K562 (cell line): ENCODE results near the gene PPP1R15A. TPM values are rescaled to one million over a fixed set of nuclear protein-coding genes. Genes with fewer than 3 reads are reported as not detected.

ENCODE experiments used
- ATAC-seq: fragments of 200-7000 bp; cut with Tn5 transposase; 3 replicates; pipeline ENCODE4 v1.9.1; 2020; ENCODE audit warnings: moderate library complexity
- BruUV-seq: library from RNA; stranded (reverse); fragments of 400-500 nt; replicated peaks from 2 replicates; lab custom pipeline; 2021; lab: Mats Ljungman, UMichigan
- CTCF ChIA-PET: fragments of 300-600 bp; formaldehyde crosslinking; extraction: SDS; loops from one replicate; lab custom pipeline; 2021; ENCODE audit warnings: low intra/inter-chr PET ratio; lab: Yijun Ruan, JAX
- POLR2A ChIA-PET: fragments of 300-600, 350-650 bp; sonication (Branson Sonifier 250); formaldehyde crosslinking; extraction: SDS; loops from one replicate; lab custom pipeline; 2021; ENCODE audit warnings: antibody characterized with exemption, inconsistent platforms; lab: Yijun Ruan, JAX
- DNase-seq, 4 experiments: peaks; one replicate each; pipeline versions ENCODE4 v3.0.0 to v3.0.0-alpha.2; 2011 to 2018; ENCODE audit warnings: low spot score in 3 of 4, mixed read lengths in 3 of 4; ENCODE audit errors: extremely low read depth in 1 of 4
- FAIRE-seq: peaks from 2 replicates; lab custom pipeline; 2011; peaks lifted over from hg19 to GRCh38; lab: Jason Lieb, UNC
- H2AFZ ChIP-seq: 2 replicates; pipeline ENCODE4 v1.6.0; 2011; ENCODE audit warnings: low read depth, low read length, control low read depth, inconsistent platforms
- H3K27ac ChIP-seq: fragments of 200-600 bp; 3 replicates; pipeline ENCODE4 v1.8.0; 2011; ENCODE audit warnings: low read depth, mild to moderate bottlenecking, control low read depth, inconsistent platforms, low read length, moderate library complexity, mixed read lengths; ENCODE audit errors: extremely low read depth
- H3K27me3 ChIP-seq, 2 experiments: fragments of 300-600 bp in 1 of 2; 2 replicates in 1 of 2; 3 replicates in 1 of 2; pipeline versions ENCODE4 v1.6.0 to v1.8.0; 2011; ENCODE audit warnings: inconsistent platforms in 2 of 2, low read length in 2 of 2, mild to moderate bottlenecking in 1 of 2, mixed read lengths in 1 of 2, moderate library complexity in 1 of 2; ENCODE audit not compliant: control insufficient read depth in 2 of 2, insufficient read depth in 2 of 2
- H3K36me3 ChIP-seq: fragments of 300-600 bp; 3 replicates; pipeline ENCODE4 v1.8.0; 2011; ENCODE audit warnings: mild to moderate bottlenecking, low read length, inconsistent platforms; ENCODE audit not compliant: control insufficient read depth, insufficient read depth
- H3K4me1 ChIP-seq, 2 experiments: fragments of 200-600 bp in 1 of 2; replicated peaks in 1 of 2; 2 replicates in 1 of 2; 3 replicates in 1 of 2; pipeline versions ENCODE4 v1.5.1 to v1.8.0; 2011; ENCODE audit warnings: inconsistent platforms in 2 of 2, low read length in 2 of 2, mild to moderate bottlenecking in 1 of 2, mixed read lengths in 1 of 2, moderate library complexity in 1 of 2; ENCODE audit not compliant: control insufficient read depth in 2 of 2, insufficient read depth in 2 of 2
- H3K4me2 ChIP-seq: 2 replicates; pipeline ENCODE4 v1.6.1; 2011; ENCODE audit warnings: low read length, control low read depth, inconsistent platforms, mixed read lengths; ENCODE audit not compliant: insufficient read depth
- H3K4me3 ChIP-seq: fragments of 200-600 bp; sonication (generic), shearing (Covaris generic); 2 replicates; pipeline ENCODE4 v1.5.1; 2016; ENCODE audit warnings: control low read depth, inconsistent platforms
- H3K79me2 ChIP-seq: fragments of 200-600 bp; 3 replicates; pipeline ENCODE4 v1.8.0; 2011; ENCODE audit warnings: low read length, inconsistent platforms; ENCODE audit not compliant: control insufficient read depth, insufficient read depth
- H3K9ac ChIP-seq, 2 experiments: 2 replicates each; pipeline versions ENCODE4 v1.6.0 to v1.6.1; 2011; ENCODE audit warnings: low read depth in 2 of 2, low read length in 2 of 2, control low read depth in 1 of 2, inconsistent platforms in 1 of 2, mild to moderate bottlenecking in 1 of 2, mixed read lengths in 1 of 2; ENCODE audit not compliant: insufficient read depth in 1 of 2
- H3K9me1 ChIP-seq: one replicate; pipeline ENCODE4 v1.6.0; 2011; ENCODE audit warnings: inconsistent platforms, mild to moderate bottlenecking, low read length, moderate library complexity; ENCODE audit not compliant: control insufficient read depth, insufficient read depth
- H3K9me3 ChIP-seq: replicated peaks from 2 replicates; pipeline ENCODE4 v1.5.1; 2011; ENCODE audit warnings: low read depth, low read length, inconsistent platforms; ENCODE audit not compliant: control insufficient read depth, insufficient read depth
- H4K20me1 ChIP-seq: replicated peaks from 2 replicates; pipeline ENCODE4 v1.6.1; 2011; ENCODE audit warnings: low read length, inconsistent platforms, mixed read lengths; ENCODE audit not compliant: control insufficient read depth, insufficient read depth
- CBFA2T2 ChIP-seq: fragments of 450-650 bp; conservative IDR thresholded peaks from 2 replicates; pipeline ENCODE4 v1.6.1; 2017; ENCODE audit warnings: mild to moderate bottlenecking
- CSDE1 ChIP-seq, 2 experiments: fragments of 450-650 bp; IDR thresholded peaks; 2 replicates each; pipeline ENCODE4 v1.6.1; 2016; ENCODE audit warnings: mild to moderate bottlenecking in 1 of 2
- HINFP ChIP-seq: fragments of 450-650 bp; conservative IDR thresholded peaks from 2 replicates; pipeline ENCODE4 v1.6.1; 2016; ENCODE audit warnings: missing genetic modification characterization, low read depth, mild to moderate bottlenecking, control low read depth, missing compliant biosample characterization
- JUND ChIP-seq, 2 experiments: IDR thresholded peaks; 2 replicates in 1 of 2; 3 replicates in 1 of 2; pipeline ENCODE4 v1.6.1; 2011; ENCODE audit warnings: borderline replicate concordance in 2 of 2, low read depth in 2 of 2, low read length in 2 of 2, improper control_type of control experiment in 1 of 2, missing biosample characterization in 1 of 2, missing genetic modification characterization in 1 of 2, missing genetic modification reagents in 1 of 2
- NR2C1 ChIP-seq, 2 experiments: fragments of 450-650 bp; IDR thresholded peaks; 2 replicates each; pipeline ENCODE4 v1.6.1; 2017; ENCODE audit warnings: mild to moderate bottlenecking in 2 of 2, antibody characterized with exemption in 1 of 2, inconsistent platforms in 1 of 2, missing compliant biosample characterization in 1 of 2, missing genetic modification characterization in 1 of 2
- NR2C2 ChIP-seq, 2 experiments: fragments of 200-800 bp in 1 of 2; sonication (Bioruptor generic) in 1 of 2; sonication (generic) in 1 of 2; formaldehyde crosslinking in 1 of 2; IDR thresholded peaks; 2 replicates each; pipeline versions ENCODE4 v1.6.1 to v1.8.0; 2016 to 2022; ENCODE audit warnings: mild to moderate bottlenecking in 1 of 2, missing compliant biosample characterization in 1 of 2, missing genetic modification characterization in 1 of 2, missing genetic modification reagents in 1 of 2
- PKNOX1 ChIP-seq: fragments of 450-650 bp; IDR thresholded peaks from 2 replicates; pipeline ENCODE4 v1.6.1; 2016
- POLR2G ChIP-seq: fragments of 200-400 bp; formaldehyde crosslinking; IDR thresholded peaks from 2 replicates; pipeline ENCODE4 v1.6.1; 2017; ENCODE audit warnings: low read depth, mild to moderate bottlenecking, antibody characterized with exemption, low read length, moderate library complexity
- SMAD1 ChIP-seq: fragments of 150-350 bp; IDR thresholded peaks from 2 replicates; pipeline ENCODE4 v1.6.1; 2014; ENCODE audit warnings: low read length, low read depth; ENCODE audit not compliant: partially characterized antibody
- ZBTB7A ChIP-seq: IDR thresholded peaks from 2 replicates; pipeline ENCODE4 v1.6.1; 2011; ENCODE audit warnings: low read depth, mild to moderate bottlenecking, low read length, moderate library complexity, borderline replicate concordance; ENCODE audit not compliant: control insufficient read depth
- ZNF232 ChIP-seq: sonication (generic); formaldehyde crosslinking; IDR thresholded peaks from 2 replicates; pipeline ENCODE4 v1.8.0; 2022; ENCODE audit warnings: mild to moderate bottlenecking, missing genetic modification reagents
- WGBS: fragments of 100-300 bp; shearing (Covaris generic); methylation state at CpG from one replicate; pipeline ENCODE4 v1.1.6; 2016; ENCODE audit warnings: low coverage, mixed read lengths; ENCODE audit not compliant: insufficient coverage; ENCODE audit errors: missing lambda C conversion rate; 5-methylcytosine and 5-hydroxymethylcytosine counted together
- in situ Hi-C: fragments of 300-500 bp; cut with MboI; formaldehyde crosslinking; loops from 4 replicates; pipeline ENCODE4 v1.15.0; 2018; ENCODE audit warnings: inconsistent platforms, mixed read lengths
- intact Hi-C: fragments of 100-400 bp; cut with micrococcal nuclease; formaldehyde crosslinking; loops from 2 replicates; pipeline ENCODE4 v1.14.2; 2022
- polyA plus RNA-seq, 8 experiments: library from polyadenylated mRNA; depleted of rRNA in 4 of 8; stranded (reverse) in 5 of 8; unstranded in 3 of 8; fragments of >200 nt; fragmentation: Nextera tagmentation in 2 of 8; fragmentation: Illumina TruSeq in 1 of 8; extraction: Ambion mirVana in 2 of 8; extraction: Trizol in 1 of 8; gene quantifications; 2 replicates each; pipeline versions ENCODE4 v1.2.1 to v1.2.3, GENCODE V29; 2011 to 2014; ENCODE audit warnings: inconsistent platforms in 1 of 8, missing spikeins in 1 of 8
- total RNA-seq, 7 experiments: library from RNA; depleted of rRNA in 6 of 7; stranded (reverse); fragments of >200 nt in 6 of 7; fragmentation: Illumina TruSeq in 2 of 7; extraction: Trizol in 2 of 7; gene quantifications; 2 replicates each; pipeline versions ENCODE4 v1.2.1 to v1.2.3, GENCODE V29; 2011 to 2021; ENCODE audit warnings: low replicate concordance in 1 of 7

The PPP1R15A gene
- total and polyA plus RNA-seq, 9 of the 15 experiments (the other 6 are each of a cell fraction or from before 2014, with no cell fraction given), result 0.42 to 73.7 (median 44.0) TPM

- Histone ChIP-seq H3K36me3 (no peaks in the 10 kb centered on the region; the same call in 2 of the 3 replicates), H3K27me3 (no peaks in the 10 kb centered on the region), H3K4me2 (no peak overlapping the region; the same call in 1 of the 2 replicates), H3K27ac (no peak overlapping the region), H2AFZ (no peak overlapping the region), H3K4me1 (peaks cover 21 to 26% of the 10 kb centered on the region in 2 experiments), H3K9ac (peak overlapping the region in 1 of 2 experiments; percentile 72; a peak in 2 of 4 replicates), H3K9me3 (no peaks in the 10 kb centered on the region), H4K20me1 (no peaks in the 10 kb centered on the region), H3K9me1 (no peaks in the 10 kb centered on the region), H3K79me2 (no peaks in the 10 kb centered on the region; the same call in 2 of the 3 replicates), H3K4me3 (no peak overlapping the region)
- ATAC-seq (no peak), FAIRE-seq (no peak), DNase-seq (no peak)
- POLR2A ChIA-PET, result interaction anchor here (0.9 to 3.0 kb wide), 3 partner anchors 16 to 113 kb away, joined by 3 to 17 read pairs (median 16); partner anchors contain the start of gene FTL
- in situ Hi-C loops, result no loop called here
- BruUV-seq, result no TSS peak
- intact Hi-C loops, result no loop called here
- WGBS, result 83% methylated on average over 7 of the region's 8 CpGs
- CTCF ChIA-PET, result interaction anchor here (0.5 kb wide), 1 partner anchor 139 kb away, joined by 6 read pairs; no protein-coding TSS in a partner anchor
- TF ChIP-seq HINFP, result no peak
- TF ChIP-seq ZNF232 (CRISPR knock-in tag), result no peak
These were observed 18.7 kb upstream of the PPP1R15A start for GRCh38 chr19:48853483-48853882.

- Histone ChIP-seq H3K36me3 (no peaks in the 10 kb centered on the region; the same call in 2 of the 3 replicates), H3K9me1 (no peaks in the 10 kb centered on the region), H2AFZ (no peak overlapping the region), H3K9me3 (no peaks in the 10 kb centered on the region), H4K20me1 (no peaks in the 10 kb centered on the region), H3K27ac (no peak overlapping the region), H3K4me3 (no peak overlapping the region), H3K79me2 (no peaks in the 10 kb centered on the region; the same call in 2 of the 3 replicates), H3K4me1 (peaks cover 26% of the 10 kb centered on the region in 2 experiments), H3K27me3 (no peaks in the 10 kb centered on the region), H3K9ac (peak overlapping the region in 1 of 2 experiments; percentile 72; a peak in 1 of 4 replicates), H3K4me2 (peak overlapping the region; percentile 16; the same call in 1 of the 2 replicates)
- POLR2A ChIA-PET, result interaction anchor here (0.9 to 5.2 kb wide), 4 partner anchors 16 to 112 kb away, joined by 3 to 24 read pairs (median 16); partner anchors contain the start of genes FTL and PPP1R15A
- in situ Hi-C loops, result no loop called here
- WGBS, result 16% methylated on average over 7 of the region's 7 CpGs
- intact Hi-C loops, result no loop called here
- peak; percentile 65 for FAIRE-seq
- peak; percentile 61 to 79 (median 66) for DNase-seq
- peak; percentile 60 for ATAC-seq
- CTCF ChIA-PET, result no interaction called here
- no TSS peak for BruUV-seq
- TF ChIP-seq NR2C2 (CRISPR knock-in tag; IDR thresholded peaks at IDR 0.05), result no peak
- TF ChIP-seq NR2C2 (tag; IDR thresholded peaks at IDR 0.05), result peak; percentile 74
- no peak for TF ChIP-seq JUND (IDR thresholded peaks at IDR 0.05; ENCODE audit: borderline replicate concordance, low read depth, low read length)
- TF ChIP-seq JUND (tag; IDR thresholded peaks at IDR 0.05; ENCODE audit: borderline replicate concordance, low read depth, low read length), result peak; percentile 27; the same call in 1 of the 3 replicates
- peak; percentile 80 for TF ChIP-seq NR2C1 (IDR thresholded peaks at IDR 0.05)
- TF ChIP-seq NR2C1 (tag; IDR thresholded peaks at IDR 0.05), result peak; percentile 87
- no peak for TF ChIP-seq POLR2G
- no peak for TF ChIP-seq SMAD1
- TF ChIP-seq PKNOX1, result peak; percentile 9; the same call in 1 of the 2 replicates
- TF ChIP-seq CSDE1 (IDR thresholded peaks at IDR 0.05), result no peak
- TF ChIP-seq ZBTB7A, result 0 out of 2 replicates have a peak, but pooled peaks have one; percentile 33
- no peak for TF ChIP-seq CBFA2T2
These were observed 18.1 kb upstream of the PPP1R15A start for GRCh38 chr19:48854103-48854502.
